Neuron (in vitro differentiated cells): ENCODE measurements around the gene PLGRKT.
"Not testable (repeated sequence)": the region's sequence is repeated elsewhere in the genome, so short reads cannot be mapped to it uniquely, and the experiment has no call there.

ENCODE experiments used
- H2AFZ ChIP-seq: one replicate; pipeline ENCODE4 v1.6.1; 2013; ENCODE audit warnings: low read depth, mild to moderate bottlenecking, inconsistent platforms, low read length, moderate library complexity
- H3K27me3 ChIP-seq: one replicate; pipeline ENCODE4 v1.6.1; 2013; ENCODE audit warnings: low read length; ENCODE audit not compliant: insufficient read depth
- H3K36me3 ChIP-seq: one replicate; pipeline ENCODE4 v1.6.1; 2013; ENCODE audit warnings: low read length; ENCODE audit not compliant: insufficient read depth
- H3K4me1 ChIP-seq: one replicate; pipeline ENCODE4 v1.6.1; 2013; ENCODE audit warnings: low read length; ENCODE audit not compliant: insufficient read depth
- H3K4me3 ChIP-seq: 2 replicates; pipeline ENCODE4 v1.5.1; 2013; ENCODE audit warnings: mild to moderate bottlenecking, low read length, moderate library complexity
- H3K9me3 ChIP-seq: one replicate; pipeline ENCODE4 v1.6.1; 2013; ENCODE audit warnings: low read length

PLGRKT gene

GRCh38 chr9:5448461-5449435 is 11.0 kb upstream of the PLGRKT start:
- H3K4me3 ChIP-seq, result no peak overlapping the region
- no peak overlapping the region for H2AFZ ChIP-seq
- no peaks in the 10 kb centered on the region for H3K4me1 ChIP-seq
- no peaks in the 10 kb centered on the region for H3K36me3 ChIP-seq
- H3K27me3 ChIP-seq, result no peaks in the 10 kb centered on the region
- no peaks in the 10 kb centered on the region for H3K9me3 ChIP-seq

- no peaks in the 10 kb centered on the region for H3K27me3 ChIP-seq
- H2AFZ ChIP-seq, result no peak overlapping the region
- no peaks in the 10 kb centered on the region for H3K9me3 ChIP-seq
- H3K4me1 ChIP-seq, result no peaks in the 10 kb centered on the region
- H3K36me3 ChIP-seq, result no peaks in the 10 kb centered on the region
- H3K4me3 ChIP-seq, result no peak overlapping the region
These were observed 10.3 kb upstream of the PLGRKT start for GRCh38 chr9:5448016-5448415.

- H3K4me3 ChIP-seq, result no peak overlapping the region
- H3K4me1 ChIP-seq, result no peaks in the 10 kb centered on the region
- H2AFZ ChIP-seq, result no peak overlapping the region
- no peaks in the 10 kb centered on the region for H3K9me3 ChIP-seq
- no peaks in the 10 kb centered on the region for H3K27me3 ChIP-seq
- H3K36me3 ChIP-seq, result no peaks in the 10 kb centered on the region
These were observed 9.6 kb upstream of the PLGRKT start for GRCh38 chr9:5447337-5447736.

DNA sequence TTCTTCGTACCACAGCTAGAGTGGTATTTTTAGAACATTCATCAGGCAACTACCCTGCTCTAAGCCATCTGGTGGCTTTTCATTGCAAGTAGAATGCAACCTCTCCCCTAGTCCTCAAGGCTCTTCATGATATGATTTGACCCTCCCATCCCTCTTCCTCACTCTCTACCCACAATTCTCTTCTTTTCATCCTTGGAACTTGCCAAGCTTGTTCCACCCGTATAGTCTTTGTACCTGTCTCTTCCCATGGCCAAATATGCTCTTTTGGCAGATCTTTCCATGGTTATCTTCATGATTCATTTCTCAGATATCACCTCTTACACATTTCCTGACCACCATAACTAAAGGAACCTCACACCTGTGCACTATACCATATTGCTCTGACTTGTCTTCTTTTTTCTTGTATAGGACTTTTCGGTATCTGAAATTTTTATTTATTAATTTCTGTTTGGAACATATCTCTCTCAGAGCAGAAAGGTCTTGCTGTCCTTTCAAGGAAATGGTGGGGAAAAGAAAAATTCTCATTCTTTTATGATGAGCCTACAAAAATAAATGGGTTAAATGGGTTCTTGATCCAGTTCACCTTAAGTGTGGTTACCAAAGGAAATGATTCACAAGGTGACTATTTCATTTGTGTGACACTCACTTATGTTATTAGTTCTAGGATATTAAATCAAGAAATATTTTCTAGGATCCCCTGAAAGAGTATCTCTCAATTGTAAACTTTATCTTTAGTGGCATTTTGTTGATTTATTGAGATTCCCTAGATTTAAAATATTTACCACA is 8.9 kb upstream of the PLGRKT start:
- Histone ChIP-seq H3K27me3 (no peaks in the 10 kb centered on the region), H2AFZ (no peak overlapping the region), H3K36me3 (no peaks in the 10 kb centered on the region), H3K9me3 (no peaks in the 10 kb centered on the region), H3K4me3 (no peak overlapping the region), H3K4me1 (no peaks in the 10 kb centered on the region)

DNA sequence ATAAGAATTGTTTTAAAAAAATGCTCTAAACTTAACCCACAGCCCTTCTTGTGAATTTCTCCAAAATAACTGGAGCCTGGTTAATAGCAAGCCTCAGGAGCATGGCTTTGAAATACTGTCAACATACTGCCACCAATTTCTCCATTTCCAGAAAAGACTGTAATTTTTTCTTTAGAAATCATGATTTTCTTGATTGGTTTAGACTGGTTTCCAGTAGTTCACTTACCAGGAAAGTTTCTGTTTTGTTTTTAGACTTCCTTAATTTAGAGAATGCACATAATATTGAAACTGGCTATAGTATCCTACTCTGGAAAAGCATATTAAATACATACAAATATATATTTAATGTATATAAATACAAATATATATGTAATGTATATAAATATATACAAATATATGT is 8.2 kb upstream of the PLGRKT start:
- Histone ChIP-seq H3K4me3 (no peak overlapping the region), H3K36me3 (no peaks in the 10 kb centered on the region), H3K4me1 (no peaks in the 10 kb centered on the region), H3K27me3 (no peaks in the 10 kb centered on the region), H2AFZ (no peak overlapping the region), H3K9me3 (no peaks in the 10 kb centered on the region)

- H3K36me3 ChIP-seq, H3K4me1 ChIP-seq, H3K27me3 ChIP-seq, H3K9me3 ChIP-seq, H2AFZ ChIP-seq, H3K4me3 ChIP-seq: not testable (repeated sequence)
These were observed 7.4 kb upstream of the PLGRKT start for GRCh38 chr9:5445096-5445495.

GRCh38 chr9:5443850-5444249 is 6.1 kb upstream of the PLGRKT start:
- H3K27me3 ChIP-seq, result no peaks in the 10 kb centered on the region
- H3K36me3 ChIP-seq, result no peaks in the 10 kb centered on the region
- no peaks in the 10 kb centered on the region for H3K9me3 ChIP-seq
- no peaks in the 10 kb centered on the region for H3K4me1 ChIP-seq
- no peak overlapping the region for H3K4me3 ChIP-seq
- H2AFZ ChIP-seq, result no peak overlapping the region

DNA sequence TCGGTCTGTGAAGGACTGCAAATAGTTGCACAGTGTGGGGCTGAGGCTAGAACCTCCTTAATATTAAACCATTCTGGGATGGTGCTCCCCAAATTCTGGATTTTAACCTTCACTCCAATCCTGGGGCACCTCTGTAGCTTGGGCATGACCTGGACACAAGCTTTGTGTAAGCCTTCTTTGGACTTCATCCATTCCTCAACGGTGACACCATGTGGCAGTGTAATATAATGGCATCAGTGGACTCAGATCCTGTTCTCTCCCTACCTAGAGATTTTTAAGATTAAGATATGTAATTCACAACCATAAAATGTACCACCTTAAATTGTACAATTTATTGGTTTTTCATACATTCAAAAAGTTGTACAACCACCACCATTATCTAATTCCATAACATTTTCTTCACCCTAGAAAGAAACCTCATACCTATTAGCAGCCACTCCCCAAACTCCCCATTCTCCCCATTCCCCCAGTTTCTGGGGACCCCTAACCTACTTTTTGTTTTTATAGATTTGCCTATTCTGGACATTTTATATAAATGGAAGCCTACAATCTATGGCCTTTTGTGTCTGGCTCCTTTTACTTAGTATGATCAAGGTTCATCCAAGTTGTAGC is 4.8 kb upstream of the PLGRKT start:
- H3K9me3 ChIP-seq, result no peaks in the 10 kb centered on the region
- no peak overlapping the region for H2AFZ ChIP-seq
- H3K36me3 ChIP-seq, result no peaks in the 10 kb centered on the region
- no peak overlapping the region for H3K4me3 ChIP-seq
- peaks cover 6% of the 10 kb centered on the region for H3K4me1 ChIP-seq
- H3K27me3 ChIP-seq, result no peaks in the 10 kb centered on the region

- no peaks in the 10 kb centered on the region for H3K36me3 ChIP-seq
- no peak overlapping the region for H3K4me3 ChIP-seq
- H3K4me1 ChIP-seq, result peaks cover 6% of the 10 kb centered on the region
- no peaks in the 10 kb centered on the region for H3K27me3 ChIP-seq
- H2AFZ ChIP-seq, result no peak overlapping the region
- no peaks in the 10 kb centered on the region for H3K9me3 ChIP-seq
These were observed 3.3 kb upstream of the PLGRKT start for GRCh38 chr9:5441043-5441442.

GRCh38 chr9:5440426-5440825 is 2.7 kb upstream of the PLGRKT start:
- Histone ChIP-seq H3K9me3 (peaks cover 3% of the 10 kb centered on the region), H2AFZ (no peak overlapping the region), H3K36me3 (peaks cover 5% of the 10 kb centered on the region), H3K4me1 (peaks cover 6% of the 10 kb centered on the region), H3K27me3 (no peaks in the 10 kb centered on the region), H3K4me3 (no peak overlapping the region)

DNA sequence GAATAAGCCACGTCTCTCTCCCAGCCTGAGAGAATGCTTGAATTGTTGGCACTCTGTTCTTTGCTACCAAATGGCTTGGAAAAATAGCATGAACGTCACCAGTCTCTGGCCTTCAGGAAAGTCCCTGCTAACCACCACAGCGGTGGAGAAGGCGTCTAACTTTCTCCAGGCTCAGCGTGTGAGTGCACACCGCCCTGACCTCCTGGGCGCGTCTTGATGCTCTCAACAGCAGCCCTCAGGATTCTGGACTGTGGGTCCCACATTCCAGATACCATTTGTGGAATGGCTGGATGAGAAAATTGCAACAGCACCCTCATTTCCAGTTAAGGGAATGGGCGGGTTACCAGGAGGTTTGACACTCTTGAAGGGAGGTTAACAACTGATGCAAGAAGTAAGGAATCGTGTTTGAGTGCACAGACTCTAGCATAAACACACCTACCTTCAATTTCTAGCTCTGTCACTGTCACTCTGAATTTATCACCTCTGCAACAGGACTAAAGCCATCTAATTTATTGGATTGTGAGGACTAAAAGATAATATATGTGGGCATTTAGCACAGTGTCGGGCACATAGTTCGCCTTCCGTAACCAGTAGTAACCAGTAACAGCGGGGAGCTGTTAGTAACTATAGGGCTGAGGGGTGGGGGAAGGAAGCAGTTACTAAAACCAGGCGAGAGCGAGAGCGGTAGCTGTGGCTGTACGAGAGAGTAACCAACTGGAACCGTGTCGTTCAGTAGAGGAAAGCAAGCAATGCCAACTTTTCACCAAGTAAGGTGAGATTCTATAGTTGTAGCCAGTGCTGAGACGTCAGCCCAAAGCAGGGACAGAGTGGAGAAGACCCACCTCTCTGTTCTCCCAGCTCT is 807 bp upstream of the PLGRKT start:
- H3K9me3 ChIP-seq, result peaks cover 3% of the 10 kb centered on the region
- H2AFZ ChIP-seq, result peak overlapping the region; percentile 79
- H3K4me1 ChIP-seq, result peaks cover 6% of the 10 kb centered on the region
- H3K4me3 ChIP-seq, result peak overlapping the region; percentile 88
- peaks cover 7% of the 10 kb centered on the region for H3K36me3 ChIP-seq
- no peaks in the 10 kb centered on the region for H3K27me3 ChIP-seq

- peaks cover 3% of the 10 kb centered on the region for H3K9me3 ChIP-seq
- peak overlapping the region; percentile 88 for H3K4me3 ChIP-seq
- no peaks in the 10 kb centered on the region for H3K27me3 ChIP-seq
- H3K4me1 ChIP-seq, result peaks cover 6% of the 10 kb centered on the region
- H3K36me3 ChIP-seq, result peaks cover 10% of the 10 kb centered on the region
- H2AFZ ChIP-seq, result no peak overlapping the region
These were observed 1.3 kb downstream of the PLGRKT start for GRCh38 chr9:5436441-5436840.
